Fibroblast of the aortic adventitia (primary cell): ENCODE measurements around the gene CAV1. TPM values are rescaled to one million over a fixed set of nuclear protein-coding genes. Genes with fewer than 3 reads are reported as not detected.

Experiments used
- DNase-seq: peaks from one replicate; pipeline ENCODE4 v3.0.0-alpha.2; 2010; ENCODE audit warnings: low read depth
- H3K4me3 ChIP-seq: 2 replicates; pipeline ENCODE4 v1.5.1; 2011; ENCODE audit warnings: low read depth, mild to moderate bottlenecking, control low read depth, low read length, moderate library complexity
- total RNA-seq: library from RNA; depleted of rRNA; stranded (reverse); fragments of >200 nt; gene quantifications from 2 replicates; pipeline ENCODE4 v1.2.3, GENCODE V29; 2012; ENCODE audit warnings: low replicate concordance
- TF ChIP-seq, protein P1 (sequence below): IDR thresholded peaks from 2 replicates; pipeline ENCODE4 v1.5.1; 2011; ENCODE audit warnings: mild to moderate bottlenecking, low read length, control low read depth, inconsistent platforms; ENCODE audit not compliant: insufficient read depth

The CAV1 gene
- total RNA-seq, 1 donor: 598 TPM

DNA sequence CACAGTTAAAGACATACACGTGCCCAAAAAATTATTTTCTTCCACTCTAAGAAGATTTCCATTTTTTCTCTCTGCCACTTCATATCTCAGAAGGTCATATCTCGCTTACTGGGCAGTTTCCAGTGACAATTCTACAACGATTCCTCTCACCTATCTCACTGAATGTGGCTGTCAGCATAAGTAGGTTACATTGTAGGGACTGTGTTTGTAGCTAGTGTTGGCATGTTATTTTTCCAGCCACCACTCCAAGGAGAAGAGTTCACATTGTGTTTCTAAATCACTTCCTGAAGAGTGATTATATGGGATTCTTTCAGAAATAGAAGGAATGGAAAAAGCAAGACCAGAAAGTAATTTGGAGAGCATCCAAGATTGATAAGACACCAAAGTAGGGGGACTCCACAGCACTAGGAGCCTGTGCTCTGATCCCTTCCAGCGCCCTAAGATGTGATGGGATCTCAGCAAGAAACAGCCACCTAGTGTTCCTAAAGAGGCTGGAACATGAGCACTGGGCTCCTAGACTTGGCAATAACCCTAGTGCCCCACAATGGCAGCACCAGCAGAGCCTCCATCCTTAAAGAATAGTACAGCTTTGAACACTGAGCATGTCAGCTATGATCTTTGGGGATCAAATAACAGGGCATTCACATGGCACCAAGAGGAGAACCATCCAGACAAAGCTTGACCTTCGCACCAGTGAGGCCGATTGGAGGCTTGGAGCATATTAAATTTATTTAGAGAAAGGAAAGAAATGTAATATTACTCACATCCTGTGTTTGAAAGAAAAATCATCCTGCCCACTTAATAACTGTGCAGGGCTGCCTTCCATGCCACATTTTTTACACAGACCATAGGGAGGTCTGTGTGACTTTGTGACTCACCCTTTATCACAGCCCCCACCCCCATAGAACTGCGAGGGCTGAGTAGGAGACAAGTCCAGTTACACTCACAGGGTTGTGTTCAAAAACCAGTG lies 51.8 kb downstream of the CAV1 start:
- TF ChIP-seq, protein P1, sequence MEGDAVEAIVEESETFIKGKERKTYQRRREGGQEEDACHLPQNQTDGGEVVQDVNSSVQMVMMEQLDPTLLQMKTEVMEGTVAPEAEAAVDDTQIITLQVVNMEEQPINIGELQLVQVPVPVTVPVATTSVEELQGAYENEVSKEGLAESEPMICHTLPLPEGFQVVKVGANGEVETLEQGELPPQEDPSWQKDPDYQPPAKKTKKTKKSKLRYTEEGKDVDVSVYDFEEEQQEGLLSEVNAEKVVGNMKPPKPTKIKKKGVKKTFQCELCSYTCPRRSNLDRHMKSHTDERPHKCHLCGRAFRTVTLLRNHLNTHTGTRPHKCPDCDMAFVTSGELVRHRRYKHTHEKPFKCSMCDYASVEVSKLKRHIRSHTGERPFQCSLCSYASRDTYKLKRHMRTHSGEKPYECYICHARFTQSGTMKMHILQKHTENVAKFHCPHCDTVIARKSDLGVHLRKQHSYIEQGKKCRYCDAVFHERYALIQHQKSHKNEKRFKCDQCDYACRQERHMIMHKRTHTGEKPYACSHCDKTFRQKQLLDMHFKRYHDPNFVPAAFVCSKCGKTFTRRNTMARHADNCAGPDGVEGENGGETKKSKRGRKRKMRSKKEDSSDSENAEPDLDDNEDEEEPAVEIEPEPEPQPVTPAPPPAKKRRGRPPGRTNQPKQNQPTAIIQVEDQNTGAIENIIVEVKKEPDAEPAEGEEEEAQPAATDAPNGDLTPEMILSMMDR: no peak
- peak; percentile 93 for DNase-seq
- H3K4me3 ChIP-seq: no peak overlapping the region

DNA sequence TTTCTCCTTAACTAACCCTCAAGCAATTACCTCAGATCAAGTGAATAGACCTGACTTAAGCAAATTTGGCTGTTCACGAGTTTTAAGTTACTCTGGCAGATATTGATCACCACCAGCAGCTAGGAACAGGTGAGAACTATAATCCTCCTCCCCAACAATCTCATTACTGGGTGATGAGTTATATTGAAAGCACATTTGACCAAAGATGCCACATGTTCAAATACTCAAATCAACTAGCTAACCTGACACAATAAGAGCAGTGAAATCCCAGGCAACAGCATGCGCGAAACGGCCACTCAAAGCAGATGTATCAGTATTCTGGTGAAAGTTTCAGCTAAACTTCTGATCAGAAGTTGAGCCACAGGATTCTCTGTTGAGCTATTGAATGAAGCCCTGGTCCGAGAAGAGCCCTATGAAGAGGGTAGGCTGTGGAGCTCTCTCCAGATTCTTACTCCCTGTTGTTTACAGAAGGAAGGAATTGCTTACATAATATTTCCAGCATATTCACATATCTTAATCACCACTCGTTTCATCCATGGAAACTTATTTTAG lies 52.6 kb downstream of the CAV1 start:
- H3K4me3 ChIP-seq: no peak overlapping the region
- no peak for DNase-seq
- TF ChIP-seq, protein P1: no peak

DNA sequence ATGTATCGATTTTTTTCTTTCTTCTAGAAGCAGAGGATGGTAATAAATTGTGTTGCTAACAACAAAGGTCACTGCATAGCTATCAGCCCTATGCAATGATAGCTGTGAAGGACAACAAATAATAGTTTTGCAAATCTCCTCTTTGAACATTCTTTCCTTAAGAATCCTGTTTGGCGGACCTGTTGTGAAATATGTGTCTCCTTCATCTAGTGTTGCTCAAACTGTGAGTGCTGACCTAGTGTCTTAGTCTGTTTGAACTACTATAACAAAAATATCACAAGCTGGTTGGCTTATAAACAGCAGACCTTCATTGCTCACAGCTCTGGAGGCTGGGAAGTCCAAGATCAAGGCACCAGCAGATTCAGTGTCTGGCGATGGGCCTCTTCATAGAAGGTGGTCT lies 53.7 kb downstream of the CAV1 start:
- no peak for DNase-seq
- TF ChIP-seq, protein P1: no peak
- H3K4me3 ChIP-seq: no peak overlapping the region

DNA sequence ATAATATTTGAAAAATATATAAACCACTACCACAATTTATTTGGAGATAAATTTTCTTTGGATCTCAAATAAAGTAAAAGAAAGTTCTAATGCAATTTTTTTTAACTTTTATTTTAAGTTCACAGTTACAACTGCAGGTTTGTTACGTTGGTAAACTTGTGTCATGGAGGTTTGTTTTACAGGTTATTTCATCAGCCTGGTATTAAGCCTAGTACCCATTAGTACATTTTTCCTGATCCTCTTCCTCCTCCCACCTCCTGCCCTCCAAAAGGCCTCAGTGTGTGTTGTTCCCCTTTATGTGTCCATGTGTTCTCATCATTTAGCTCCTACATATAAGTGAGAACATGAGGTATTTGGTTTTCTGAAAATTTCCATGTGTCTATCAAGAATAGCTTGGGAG lies 54.5 kb downstream of the CAV1 start:
- no peak for DNase-seq
- no peak overlapping the region for H3K4me3 ChIP-seq
- TF ChIP-seq, protein P1: no peak

DNA sequence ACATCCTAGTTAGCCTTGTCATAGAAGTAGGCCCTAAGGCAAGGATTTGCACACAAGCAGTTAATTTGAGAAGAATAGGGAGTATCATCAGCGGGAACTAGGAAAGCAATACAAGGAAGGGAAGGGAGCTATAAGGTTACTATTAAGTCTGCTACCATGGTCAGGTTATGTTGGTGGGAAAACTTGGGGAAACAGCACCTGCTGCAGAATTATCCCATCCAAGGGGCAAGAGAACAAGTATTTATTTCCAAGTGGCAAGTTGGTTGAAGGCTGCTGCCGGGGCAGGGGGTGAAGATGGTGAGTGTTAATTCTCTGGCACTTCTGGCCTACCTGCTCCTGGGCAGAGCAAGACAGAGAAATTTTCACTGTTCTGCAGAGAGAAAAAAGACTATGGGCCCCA lies 55.0 kb downstream of the CAV1 start:
- TF ChIP-seq, protein P1: no peak
- DNase-seq: no peak
- no peak overlapping the region for H3K4me3 ChIP-seq

DNA sequence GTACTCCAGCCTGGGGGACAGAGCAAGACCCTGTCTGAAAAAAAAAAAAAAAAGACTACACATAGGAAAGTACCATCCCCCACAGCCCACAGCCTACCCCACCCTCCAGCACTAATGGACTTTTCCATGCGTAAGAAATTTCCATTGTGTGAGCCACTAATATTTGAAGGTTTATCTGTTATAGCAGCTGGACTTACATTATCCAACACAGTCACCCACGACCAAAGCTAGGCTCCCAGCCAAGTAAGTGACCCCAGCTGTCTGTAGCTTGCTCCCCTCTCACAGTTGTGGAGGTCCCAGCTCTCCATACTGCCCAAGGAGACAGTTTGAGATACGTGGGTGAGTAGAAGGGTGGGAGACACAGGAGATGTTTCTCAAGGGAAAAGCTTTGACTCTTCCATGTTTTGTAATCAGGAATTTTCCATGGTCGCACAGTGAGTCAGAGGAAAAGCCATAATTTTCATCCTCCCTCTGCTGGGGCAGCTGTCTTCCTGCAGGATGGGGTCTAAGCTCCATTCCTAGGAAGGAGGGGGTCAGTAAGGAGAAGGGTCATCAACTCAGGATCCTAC lies 57.4 kb downstream of the CAV1 start:
- TF ChIP-seq, protein P1: peak; percentile 43
- no peak overlapping the region for H3K4me3 ChIP-seq
- peak; percentile 56 for DNase-seq
